H1 (cell line): ENCODE measurements around the gene TMEM38A. TPM values are rescaled to one million over a fixed set of nuclear protein-coding genes. Genes with fewer than 3 reads are reported as not detected.

ENCODE experiments used
- CTCF ChIA-PET: fragments of 300-600 bp; sonication (Branson Sonifier 250); formaldehyde crosslinking; loops from one replicate; lab custom pipeline; 2021; ENCODE audit not compliant: partially characterized antibody; lab: Charles Lee
- POLR2A ChIA-PET: fragments of 300-600 bp; sonication (Branson Sonifier 250); formaldehyde crosslinking; loops from one replicate; lab custom pipeline; 2021; ENCODE audit warnings: inconsistent platforms; ENCODE audit not compliant: partially characterized antibody; lab: Charles Lee
- DNase-seq, 2 experiments: peaks; one replicate each; pipeline versions ENCODE4 v3.0.0 to v3.0.0-alpha.2; 2010 to 2022; ENCODE audit warnings: low spot score in 2 of 2, low read depth in 1 of 2, mixed read lengths in 1 of 2
- FAIRE-seq: peaks from 2 replicates; lab custom pipeline; 2011; peaks lifted over from hg19 to GRCh38; lab: Jason Lieb, UNC
- H2AFZ ChIP-seq: 2 replicates; pipeline ENCODE4 v1.8.1; 2012; ENCODE audit warnings: low read length, inconsistent platforms
- H2AK5ac ChIP-seq: 2 replicates; pipeline ENCODE4 v1.6.1; 2013; ENCODE audit warnings: low read depth, low read length
- H2BK120ac ChIP-seq: replicated peaks from 2 replicates; pipeline ENCODE3; 2013; ENCODE audit warnings: low read depth, low read length, inconsistent platforms
- H2BK12ac ChIP-seq: 2 replicates; pipeline ENCODE4 v1.6.1; 2013; ENCODE audit warnings: low read depth, low read length
- H2BK15ac ChIP-seq: 2 replicates; pipeline ENCODE4 v1.6.1; 2013; ENCODE audit warnings: low read length
- H2BK20ac ChIP-seq: 2 replicates; pipeline ENCODE4 v1.6.1; 2013; ENCODE audit warnings: low read length
- H2BK5ac ChIP-seq: 2 replicates; pipeline ENCODE4 v1.6.1; 2013; ENCODE audit warnings: low read depth, low read length
- H3K14ac ChIP-seq: 2 replicates; pipeline ENCODE4 v1.6.1; 2013; ENCODE audit warnings: inconsistent platforms; ENCODE audit not compliant: insufficient read length
- H3K18ac ChIP-seq: 2 replicates; pipeline ENCODE4 v1.6.1; 2013; ENCODE audit warnings: low read length; ENCODE audit errors: extremely low read depth
- H3K23ac ChIP-seq: 2 replicates; pipeline ENCODE4 v1.6.1; 2013; ENCODE audit warnings: inconsistent platforms; ENCODE audit not compliant: insufficient read length
- H3K23me2 ChIP-seq: 2 replicates; pipeline ENCODE4 v1.6.1; 2013; ENCODE audit warnings: low read depth, low read length
- H3K27ac ChIP-seq: 2 replicates; pipeline ENCODE4 v1.6.1; 2011; ENCODE audit warnings: low read depth, low read length, inconsistent platforms
- H3K27me3 ChIP-seq, 4 experiments: replicated peaks in 1 of 4; 1 replicate in 1 of 4; 2 replicates in 3 of 4; pipeline versions ENCODE4 v1.6.1 to v1.8.1; 2011 to 2013; ENCODE audit warnings: low read length in 3 of 4, mild to moderate bottlenecking in 3 of 4, inconsistent platforms in 2 of 4, mixed read lengths in 2 of 4, moderate library complexity in 1 of 4; ENCODE audit not compliant: control insufficient read depth in 3 of 4, insufficient read depth in 3 of 4; ENCODE audit errors: extremely low read depth in 1 of 4
- H3K36me3 ChIP-seq, 4 experiments: 2 replicates each; pipeline versions ENCODE4 v1.6.1 to v1.8.1; 2011 to 2013; ENCODE audit warnings: mild to moderate bottlenecking in 4 of 4, low read length in 3 of 4, moderate library complexity in 2 of 4, control low read depth in 1 of 4, inconsistent platforms in 1 of 4; ENCODE audit not compliant: insufficient read depth in 4 of 4, control insufficient read depth in 2 of 4
- H3K4ac ChIP-seq: replicated peaks from 2 replicates; pipeline ENCODE3; 2013; ENCODE audit warnings: low read length, low read depth, mixed read lengths, inconsistent platforms; ENCODE audit not compliant: insufficient read length
- H3K4me1 ChIP-seq, 4 experiments: replicated peaks in 1 of 4; 1 replicate in 1 of 4; 2 replicates in 3 of 4; pipeline versions ENCODE4 v1.6.1 to v1.8.1; 2011 to 2013; ENCODE audit warnings: low read length in 3 of 4, inconsistent platforms in 2 of 4, mixed read lengths in 1 of 4; ENCODE audit not compliant: insufficient read depth in 4 of 4, control insufficient read depth in 3 of 4
- H3K4me2 ChIP-seq, 2 experiments: 2 replicates each; pipeline versions ENCODE4 v1.6.1 to v1.8.1; 2011 to 2013; ENCODE audit warnings: low read depth in 2 of 2, low read length in 2 of 2, control low read depth in 1 of 2, inconsistent platforms in 1 of 2, mild to moderate bottlenecking in 1 of 2; ENCODE audit not compliant: insufficient read depth in 1 of 2
- H3K4me3 ChIP-seq, 4 experiments: fragments of 200-600, 300-600 bp in 1 of 4; sonication (generic), shearing (Covaris generic), sonication (Bioruptor Twin) in 1 of 4; 2 replicates each; pipeline versions ENCODE4 v1.5.1 to v1.8.1; 2011 to 2016; ENCODE audit warnings: low read length in 4 of 4, low read depth in 3 of 4, control low read depth in 2 of 4, inconsistent platforms in 2 of 4, mild to moderate bottlenecking in 2 of 4, mixed read lengths in 1 of 4, moderate library complexity in 1 of 4; ENCODE audit not compliant: insufficient read depth in 2 of 4; ENCODE audit errors: extremely low read depth in 1 of 4
- H3K56ac ChIP-seq: replicated peaks from 2 replicates; pipeline ENCODE3; 2013; ENCODE audit warnings: low read depth, mild to moderate bottlenecking, mixed read lengths, low read length, inconsistent platforms; ENCODE audit not compliant: insufficient read length
- H3K79me1 ChIP-seq: 2 replicates; pipeline ENCODE4 v1.6.1; 2013; ENCODE audit warnings: low read depth, low read length, control low read depth
- H3K79me2 ChIP-seq, 2 experiments: 2 replicates each; pipeline versions ENCODE4 v1.6.1 to v1.8.1; 2012 to 2013; ENCODE audit warnings: low read length in 2 of 2, mild to moderate bottlenecking in 2 of 2, inconsistent platforms in 1 of 2; ENCODE audit not compliant: insufficient read depth in 2 of 2, control insufficient read depth in 1 of 2
- H3K9ac ChIP-seq, 4 experiments: replicated peaks in 1 of 4; 1 replicate in 1 of 4; 2 replicates in 3 of 4; pipeline versions ENCODE4 v1.6.1 to v1.8.1; 2011 to 2013; ENCODE audit warnings: low read depth in 3 of 4, low read length in 3 of 4, control low read depth in 2 of 4, mild to moderate bottlenecking in 2 of 4, moderate library complexity in 2 of 4, inconsistent platforms in 1 of 4; ENCODE audit errors: extremely low read depth in 1 of 4
- H3K9me3 ChIP-seq, 2 experiments: 2 replicates each; pipeline versions ENCODE4 v1.6.1 to v1.8.1; 2012 to 2013; ENCODE audit warnings: mild to moderate bottlenecking in 2 of 2, moderate library complexity in 2 of 2, control low read depth in 1 of 2, inconsistent platforms in 1 of 2, low read depth in 1 of 2, low read length in 1 of 2, mixed read lengths in 1 of 2; ENCODE audit not compliant: insufficient read depth in 2 of 2
- H4K20me1 ChIP-seq, 2 experiments: replicated peaks in 1 of 2; 2 replicates each; pipeline versions ENCODE3 to v1.8.1; 2011 to 2013; ENCODE audit warnings: inconsistent platforms in 2 of 2, low read length in 2 of 2, mild to moderate bottlenecking in 1 of 2; ENCODE audit not compliant: insufficient read depth in 2 of 2, control insufficient read depth in 1 of 2
- H4K5ac ChIP-seq: 2 replicates; pipeline ENCODE4 v1.6.1; 2013; ENCODE audit warnings: low read length, low read depth, mixed read lengths, inconsistent platforms; ENCODE audit not compliant: insufficient read length
- H4K8ac ChIP-seq: 2 replicates; pipeline ENCODE4 v1.8.0; 2013; ENCODE audit warnings: mild to moderate bottlenecking, moderate library complexity, low read length, inconsistent platforms; ENCODE audit not compliant: insufficient read depth; ENCODE audit errors: extremely low read depth
- H4K91ac ChIP-seq: replicated peaks from 2 replicates; pipeline ENCODE3; 2013; ENCODE audit warnings: low read length, mixed read lengths, inconsistent platforms; ENCODE audit not compliant: insufficient read length
- BCL11A ChIP-seq, 2 experiments: IDR thresholded peaks; one replicate each; pipeline ENCODE4 v1.6.1; 2011; ENCODE audit warnings: low read depth in 2 of 2, low read length in 2 of 2, mild to moderate bottlenecking in 2 of 2
- EZH2 ChIP-seq: fragments of 200-600 bp; sonication (generic); IDR thresholded peaks from 2 replicates; pipeline ENCODE4 v1.7.1; 2012; ENCODE audit warnings: low read depth, mild to moderate bottlenecking, moderate library complexity, low read length, inconsistent platforms; ENCODE audit not compliant: severe bottlenecking
- HDAC6 ChIP-seq: IDR thresholded peaks from one replicate; pipeline ENCODE4 v1.7.1; 2012; ENCODE audit warnings: low read depth, mild to moderate bottlenecking, inconsistent platforms, low read length, moderate library complexity
- JUND ChIP-seq: IDR thresholded peaks from 2 replicates; pipeline ENCODE4 v1.6.1; 2011; ENCODE audit warnings: mild to moderate bottlenecking, improper control_type of control experiment, low read length
- MAFK ChIP-seq: IDR thresholded peaks from 2 replicates; pipeline ENCODE4 v1.6.1; 2012; ENCODE audit warnings: low read depth, mild to moderate bottlenecking, improper control_type of control experiment, low read length
- PHF8 ChIP-seq: fragments of 200-600 bp; sonication (generic); conservative IDR thresholded peaks from 2 replicates; pipeline ENCODE4 v1.7.1; 2012; ENCODE audit warnings: low read depth, mild to moderate bottlenecking, inconsistent platforms, low read length, moderate library complexity
- POLR2AphosphoS5 ChIP-seq: IDR thresholded peaks from 2 replicates; pipeline ENCODE4 v1.6.1; 2011; ENCODE audit warnings: low read depth, low read length
- RFX5 ChIP-seq: IDR thresholded peaks from 2 replicates; pipeline ENCODE4 v1.6.1; 2011; ENCODE audit warnings: low read depth, low read length, improper control_type of control experiment, borderline replicate concordance
- SP1 ChIP-seq: IDR thresholded peaks from 2 replicates; pipeline ENCODE4 v1.6.1; 2011; ENCODE audit warnings: low read depth, low read length
- SP2 ChIP-seq: IDR thresholded peaks from 2 replicates; pipeline ENCODE4 v1.6.1; 2012; ENCODE audit warnings: mild to moderate bottlenecking, low read length, inconsistent platforms
- SRF ChIP-seq: IDR thresholded peaks from 2 replicates; pipeline ENCODE4 v1.6.1; 2011; ENCODE audit warnings: mild to moderate bottlenecking, low read depth, low read length, moderate library complexity
- YY1 ChIP-seq: IDR thresholded peaks from 2 replicates; pipeline ENCODE4 v1.6.1; 2011; ENCODE audit warnings: low read depth, mild to moderate bottlenecking, low read length
- ZNF274 ChIP-seq: IDR thresholded peaks from 2 replicates; pipeline ENCODE4 v1.7.0; 2012; ENCODE audit warnings: low read length, borderline replicate concordance; ENCODE audit errors: extremely low read depth
- WGBS, 2 experiments: shearing (Covaris generic) in 1 of 2; methylation state at CpG; one replicate each; pipeline versions ENCODE4 v1.1.6 to v1.1.7; 2013 to 2015; ENCODE audit warnings: low lambda C conversion rate in 2 of 2, mixed read lengths in 2 of 2, inconsistent platforms in 1 of 2, low coverage in 1 of 2, missing lambda C conversion rate in 1 of 2; ENCODE audit not compliant: insufficient replicate concordance in 2 of 2, insufficient coverage in 1 of 2, insufficient read length in 1 of 2; ENCODE audit errors: extremely low coverage in 1 of 2, missing lambda C conversion rate in 1 of 2; 5-methylcytosine and 5-hydroxymethylcytosine counted together
- polyA plus RNA-seq, 7 experiments: library from polyadenylated mRNA; depleted of rRNA in 3 of 7; stranded (reverse) in 5 of 7; unstranded in 2 of 7; fragments of >200 nt in 5 of 7; fragments of 200-250 nt in 2 of 7; gene quantifications; 1 replicate in 5 of 7; 2 replicates in 1 of 7; 4 replicates in 1 of 7; pipeline versions ENCODE4 v1.2.1 to v1.2.3, GENCODE V29; 2011 to 2013; ENCODE audit warnings: missing spikeins in 2 of 7, mixed read lengths in 2 of 7
- total RNA-seq: library from RNA; stranded (reverse); fragmentation: NEBNext Ultra II Directional; extraction: Animal tissue kit (Norgen Biotek cat#: 25700); gene quantifications from 2 replicates; pipeline ENCODE4 v1.2.1, GENCODE V29; 2021
- TF ChIP-seq, protein P1 (sequence below): IDR thresholded peaks from 2 replicates; pipeline ENCODE4 v1.6.1; 2011; ENCODE audit warnings: low read depth, mild to moderate bottlenecking, low read length; ENCODE audit not compliant: insufficient read depth

The TMEM38A gene
- total and polyA plus RNA-seq, 2 of the 8 experiments (the other 6 are each of a cell fraction or from before 2014, with no cell fraction given) = 8.9 to 9.2 TPM

DNA sequence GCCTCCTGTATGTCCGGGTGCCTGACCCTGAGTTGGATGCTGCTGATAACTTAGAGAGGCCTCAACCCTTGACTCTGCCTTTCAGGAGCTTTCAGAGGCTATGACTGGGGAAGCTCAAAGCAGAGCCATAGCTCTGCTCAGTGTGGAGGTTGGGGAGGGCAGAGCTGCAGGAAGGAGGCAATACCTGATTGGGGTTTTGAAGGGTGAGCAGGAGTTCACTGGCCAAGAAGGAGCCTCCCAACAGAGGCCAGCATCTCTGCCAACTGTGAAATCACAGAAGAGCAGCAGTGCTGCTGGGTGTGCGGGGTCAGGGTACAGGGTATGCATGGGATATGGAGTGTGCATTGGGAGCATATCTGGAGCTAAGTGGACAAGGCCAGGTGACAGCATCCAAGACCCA, 21.6 kb downstream of the TMEM38A start:
- Histone ChIP-seq H3K27ac (no peak overlapping the region), H3K36me3 (peaks cover 0 to 18% (median 6%) of the 10 kb centered on the region in 4 experiments; a peak in 4 of 8 replicates), H4K8ac (no peak overlapping the region), H4K91ac (no peak overlapping the region), H3K23me2 (no peaks in the 10 kb centered on the region; the same call in 1 of the 2 replicates), H3K27me3 (no peaks in the 10 kb centered on the region), H3K18ac (no peak overlapping the region), H3K9ac (no peak overlapping the region), H3K14ac (no peak overlapping the region), H3K56ac (no peak overlapping the region), H3K79me1 (no peaks in the 10 kb centered on the region), H4K5ac (no peak overlapping the region), H2BK15ac (no peak overlapping the region), H2AFZ (no peak overlapping the region), H2AK5ac (no peak overlapping the region), H2BK5ac (no peak overlapping the region), H3K9me3 (no peaks in the 10 kb centered on the region; a peak in 1 of 4 replicates), H4K20me1 (no peaks in the 10 kb centered on the region), H3K23ac (no peak overlapping the region), H3K79me2 (no peaks in the 10 kb centered on the region), H3K4me1 (no peaks in the 10 kb centered on the region), H3K4ac (no peak overlapping the region), H3K4me2 (no peak overlapping the region), H2BK20ac (no peak overlapping the region), H3K4me3 (no peak overlapping the region), H2BK12ac (no peak overlapping the region), H2BK120ac (no peak overlapping the region)
- ChIA-PET CTCF (interaction anchor here (1.2 kb wide), 3 partner anchors 11 to 34 kb away, joined by 3 to 4 read pairs (median 3); no protein-coding TSS in a partner anchor), POLR2A (no interaction called here)
- no peak for FAIRE-seq
- 91% methylated on average over 2 of the region's 2 CpGs; no CpG with 5 or more reads in 1 of the 2 experiments for WGBS, 2 experiments
- DNase-seq = no peak
- TF ChIP-seq PHF8 (no peak), HDAC6 (no peak), ZNF274 (no peak), POLR2AphosphoS5 (no peak), SP1 (no peak), BCL11A (IDR thresholded peaks at IDR 0.05; ENCODE audit: low read depth in 2 of 2, low read length in 2 of 2) (no peak), EZH2 (no peak), JUND (no peak), RFX5 (no peak), YY1 (no peak), SP2 (no peak), MAFK (no peak), SRF (no peak)
- TF ChIP-seq, protein P1, sequence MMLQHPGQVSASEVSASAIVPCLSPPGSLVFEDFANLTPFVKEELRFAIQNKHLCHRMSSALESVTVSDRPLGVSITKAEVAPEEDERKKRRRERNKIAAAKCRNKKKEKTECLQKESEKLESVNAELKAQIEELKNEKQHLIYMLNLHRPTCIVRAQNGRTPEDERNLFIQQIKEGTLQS = no peak
